Measurements from ENCODE around the gene S100A5.

GRCh38 chr1:153490272-153491051, 50.3 kb downstream of the S100A5 start:
- TF ChIP-seq CTCF (IDR thresholded peaks at IDR 0.05; ENCODE audit: borderline replicate concordance, extremely low read depth, low read length, poor library complexity, severe bottlenecking) (no peak), EZH2 (IDR thresholded peaks at IDR 0.05; ENCODE audit: borderline replicate concordance, low read depth, low read length, severe bottlenecking) (no peak)
